A673 (cell line): ENCODE measurements around the gene TMEM81.

ENCODE experiments used
- EZH2 ChIP-seq: fragments of 200-600 bp; sonication (generic); IDR thresholded peaks from 2 replicates; pipeline ENCODE4 v1.6.1; 2017; ENCODE audit warnings: borderline replicate concordance, low read depth, mild to moderate bottlenecking, mixed read lengths, antibody characterized with exemption, low read length; ENCODE audit not compliant: poor library complexity, severe bottlenecking
- TF ChIP-seq, protein P1 (sequence below): fragments of 300-800, 200-600 bp; sonication (generic); conservative IDR thresholded peaks from 2 replicates; pipeline ENCODE4 v1.5.1; 2017; ENCODE audit warnings: low read depth, mild to moderate bottlenecking, antibody characterized with exemption, low read length, moderate library complexity, mixed read lengths

DNA sequence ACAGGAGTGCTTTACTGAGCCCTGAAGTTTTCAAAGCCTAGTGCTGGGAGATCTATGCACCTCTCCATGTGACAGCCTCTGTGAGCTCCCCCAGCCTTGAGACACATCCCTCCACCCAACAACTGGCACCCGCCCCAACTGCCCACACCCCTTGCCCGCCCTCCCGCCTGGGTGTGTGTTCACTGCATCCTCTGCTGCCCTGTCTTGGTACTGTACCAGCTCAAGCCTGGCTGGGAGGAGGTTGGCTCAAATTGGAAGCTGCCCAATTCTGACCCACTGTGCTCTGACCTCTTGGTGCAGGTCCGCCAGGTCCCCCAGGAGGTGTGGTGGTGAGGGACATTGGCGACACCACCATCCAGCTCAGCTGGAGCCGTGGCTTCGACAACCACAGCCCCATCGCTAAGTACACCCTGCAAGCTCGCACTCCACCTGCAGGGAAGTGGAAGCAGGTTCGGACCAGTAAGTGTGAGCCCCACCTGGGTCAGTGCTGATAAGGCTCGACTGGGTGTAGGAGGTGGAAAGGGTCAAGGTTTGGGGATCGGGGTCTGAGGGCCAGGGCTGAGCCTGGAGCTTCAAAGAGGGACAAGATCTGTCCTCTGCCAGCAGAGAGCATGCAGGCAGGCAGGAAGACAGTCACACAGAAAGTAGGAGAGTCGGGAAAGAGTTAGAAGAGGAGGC, 18.0 kb downstream of the TMEM81 start:
- no peak for TF ChIP-seq EZH2
- TF ChIP-seq, protein P1, sequence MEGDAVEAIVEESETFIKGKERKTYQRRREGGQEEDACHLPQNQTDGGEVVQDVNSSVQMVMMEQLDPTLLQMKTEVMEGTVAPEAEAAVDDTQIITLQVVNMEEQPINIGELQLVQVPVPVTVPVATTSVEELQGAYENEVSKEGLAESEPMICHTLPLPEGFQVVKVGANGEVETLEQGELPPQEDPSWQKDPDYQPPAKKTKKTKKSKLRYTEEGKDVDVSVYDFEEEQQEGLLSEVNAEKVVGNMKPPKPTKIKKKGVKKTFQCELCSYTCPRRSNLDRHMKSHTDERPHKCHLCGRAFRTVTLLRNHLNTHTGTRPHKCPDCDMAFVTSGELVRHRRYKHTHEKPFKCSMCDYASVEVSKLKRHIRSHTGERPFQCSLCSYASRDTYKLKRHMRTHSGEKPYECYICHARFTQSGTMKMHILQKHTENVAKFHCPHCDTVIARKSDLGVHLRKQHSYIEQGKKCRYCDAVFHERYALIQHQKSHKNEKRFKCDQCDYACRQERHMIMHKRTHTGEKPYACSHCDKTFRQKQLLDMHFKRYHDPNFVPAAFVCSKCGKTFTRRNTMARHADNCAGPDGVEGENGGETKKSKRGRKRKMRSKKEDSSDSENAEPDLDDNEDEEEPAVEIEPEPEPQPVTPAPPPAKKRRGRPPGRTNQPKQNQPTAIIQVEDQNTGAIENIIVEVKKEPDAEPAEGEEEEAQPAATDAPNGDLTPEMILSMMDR = no peak
